GM11168 (cell line): Measurements from ENCODE around the gene MPRIP.
"Not testable (repeated sequence)": the region's sequence is repeated elsewhere in the genome, so short reads cannot be mapped to it uniquely, and the experiment has no call there.

Source experiments
- in situ Hi-C: fragments of 300-500 bp; cut with MboI; formaldehyde crosslinking; loops from one replicate; pipeline ENCODE4 v1.12.0; 2022; ENCODE audit warnings: low sequenced_read_pairs; ENCODE audit not compliant: unreplicated experiment

MPRIP gene

DNA sequence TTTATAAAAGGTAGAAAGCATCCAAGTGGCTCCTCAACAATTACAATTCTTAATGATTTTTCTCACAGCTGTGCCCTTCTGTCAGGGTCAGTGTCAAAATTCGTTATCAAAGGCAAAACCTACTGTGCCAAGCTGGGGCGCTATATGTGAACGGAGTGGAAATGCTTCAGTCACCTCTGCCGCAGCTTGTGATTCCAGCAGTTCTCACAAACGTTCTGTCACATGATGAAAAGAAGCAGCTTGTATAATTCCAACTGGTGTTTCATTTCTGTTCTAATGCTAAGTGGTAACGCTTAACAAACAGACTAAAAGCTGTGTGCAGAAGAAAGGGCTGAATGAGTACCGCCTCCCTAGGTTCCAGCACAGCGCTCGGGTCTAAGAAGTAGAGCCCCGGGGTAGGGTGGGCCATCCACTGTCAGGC is 149.7 kb downstream of the MPRIP start:
- in situ Hi-C loops: no loop called here

GRCh38 chr17:17195466-17195865 is 153.2 kb downstream of the MPRIP start:
- in situ Hi-C loops: not testable (repeated sequence)

GRCh38 chr17:17196776-17197175 is 154.5 kb downstream of the MPRIP start:
- in situ Hi-C loops: no loop called here

- in situ Hi-C loops: no loop called here
These were observed 156.0 kb downstream of the MPRIP start for GRCh38 chr17:17198281-17198680.

- in situ Hi-C loops: no loop called here
These were observed 158.1 kb downstream of the MPRIP start for GRCh38 chr17:17200311-17200710.

- in situ Hi-C loops: no loop called here
These were observed 158.6 kb downstream of the MPRIP start for GRCh38 chr17:17200831-17201230.

DNA sequence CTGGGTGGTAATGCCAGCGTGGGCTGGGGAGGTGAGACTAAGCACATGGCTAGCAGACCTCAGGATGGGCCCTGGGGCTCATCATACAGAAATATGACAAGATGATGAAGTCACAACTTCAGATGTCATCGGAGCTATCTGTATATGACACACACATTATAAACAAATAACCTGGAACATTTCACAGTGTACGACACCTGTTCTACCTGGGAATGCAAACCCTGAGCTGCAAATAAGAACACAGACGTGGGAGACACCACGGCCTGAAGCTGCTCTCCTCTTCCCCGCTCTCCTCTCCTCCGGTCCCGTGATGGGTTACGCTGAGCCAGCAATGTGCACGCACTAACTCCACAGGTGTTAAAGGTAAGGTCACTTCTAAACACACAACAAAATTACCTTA is 159.0 kb downstream of the MPRIP start:
- in situ Hi-C loops: no loop called here

DNA sequence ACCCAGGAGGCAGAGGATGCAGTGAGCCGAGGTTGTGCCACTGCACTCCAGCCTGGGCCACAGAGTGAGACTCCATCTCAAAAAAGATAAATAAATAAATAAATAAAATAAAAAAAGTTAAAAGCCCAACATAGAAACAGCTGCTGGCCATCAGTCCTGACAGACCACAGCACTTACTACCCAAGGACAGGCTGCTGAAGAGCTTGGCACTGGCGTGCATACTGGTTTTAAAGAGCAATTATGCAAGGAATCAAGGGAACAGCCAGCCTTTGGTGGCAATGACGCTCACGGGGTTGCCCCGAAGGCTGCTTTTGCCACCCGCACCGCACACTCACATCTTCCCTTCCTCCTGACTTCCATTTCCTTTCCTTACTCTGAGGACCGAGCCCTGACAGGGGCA is 159.7 kb downstream of the MPRIP start:
- in situ Hi-C loops: no loop called here

DNA sequence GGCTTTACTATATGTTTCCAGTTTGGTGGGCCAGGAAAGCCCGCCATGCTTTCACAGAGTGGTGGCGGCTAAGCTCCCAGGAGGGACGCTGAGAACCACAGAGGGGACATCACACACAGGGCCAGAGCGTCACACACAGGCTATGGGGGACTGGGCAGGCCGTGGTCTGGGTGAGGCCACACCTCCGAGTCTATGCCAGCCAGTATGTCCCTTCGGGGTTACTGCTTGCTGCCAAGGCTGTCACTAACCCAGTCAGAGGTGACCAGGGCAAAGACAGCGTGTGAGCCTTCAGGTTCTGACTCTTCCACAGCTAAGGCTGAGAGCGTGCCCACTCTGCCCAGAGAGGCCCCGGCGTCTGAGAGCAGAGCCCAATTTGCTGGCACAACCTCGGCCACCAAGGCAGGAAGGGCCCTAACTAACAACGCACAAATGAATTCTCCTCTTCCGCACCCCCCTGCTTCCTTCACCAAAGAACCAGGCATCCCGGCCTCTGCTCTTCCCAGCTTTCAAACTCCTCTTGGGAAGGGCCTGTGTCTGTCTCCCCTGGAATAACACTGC is 161.0 kb downstream of the MPRIP start:
- in situ Hi-C loops: no loop called here

- in situ Hi-C loops: no loop called here
These were observed 161.9 kb downstream of the MPRIP start for GRCh38 chr17:17204041-17204591.

- in situ Hi-C loops: no loop called here
These were observed 162.5 kb downstream of the MPRIP start for GRCh38 chr17:17204635-17205231.

GRCh38 chr17:17205368-17206123 is 163.3 kb downstream of the MPRIP start:
- in situ Hi-C loops: no loop called here

- in situ Hi-C loops: no loop called here
These were observed 164.1 kb downstream of the MPRIP start, which contains the start of gene PLD6 for GRCh38 chr17:17206124-17206912. TSS of gene PLD6 (minus strand) at chr17:17206333. CDS start at chr17:17206286, 47 bp downstream.

GRCh38 chr17:17206913-17207335 is 164.7 kb downstream of the MPRIP start:
- in situ Hi-C loops: no loop called here

DNA sequence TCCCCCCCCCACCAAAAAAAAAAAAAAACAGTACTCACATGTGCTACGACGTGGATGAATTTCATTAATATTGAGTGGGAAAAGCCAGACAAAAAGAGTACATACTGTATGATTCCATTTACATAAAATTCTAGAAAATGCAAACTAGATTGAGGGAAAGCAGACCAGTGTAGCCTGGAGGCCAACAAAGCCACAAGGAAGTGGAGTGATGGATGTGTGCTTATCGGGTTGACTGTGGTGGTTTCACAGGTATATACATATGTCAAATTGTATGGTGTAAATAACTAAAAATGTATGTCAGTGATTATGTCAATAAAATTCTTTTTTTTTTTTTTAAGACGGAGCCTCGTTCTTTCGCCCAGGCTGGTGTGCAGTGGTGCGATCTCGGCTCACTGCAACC is 165.7 kb downstream of the MPRIP start:
- in situ Hi-C loops: no loop called here

- in situ Hi-C loops: no loop called here
These were observed 171.5 kb downstream of the MPRIP start for GRCh38 chr17:17213775-17214174.

- in situ Hi-C loops: no loop called here
These were observed 172.6 kb downstream of the MPRIP start for GRCh38 chr17:17214646-17215436.

DNA sequence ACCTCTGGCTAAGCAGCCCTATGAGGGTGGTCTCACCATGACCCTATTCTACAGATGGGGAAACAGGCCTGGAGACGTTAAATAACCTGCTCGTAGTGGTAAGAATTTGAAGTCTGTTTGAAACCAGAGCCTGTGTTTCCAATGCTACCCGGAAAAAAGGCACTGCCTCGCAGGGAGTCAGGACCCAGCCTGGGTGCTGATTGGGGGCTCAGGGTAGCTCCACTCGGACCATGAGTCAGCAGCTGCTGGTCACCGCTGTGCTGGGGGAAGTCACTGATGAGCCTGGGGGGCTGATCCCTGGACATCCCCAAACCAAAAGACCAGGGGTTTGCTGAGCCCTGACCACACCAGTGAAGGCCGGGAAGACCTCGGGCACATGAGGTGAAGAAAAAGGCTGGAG is 173.3 kb downstream of the MPRIP start:
- in situ Hi-C loops: no loop called here

GRCh38 chr17:17216236-17216635 is 174.0 kb downstream of the MPRIP start:
- in situ Hi-C loops: no loop called here

- in situ Hi-C loops: no loop called here
These were observed 174.5 kb downstream of the MPRIP start for GRCh38 chr17:17216776-17217175.
